ENCODE results near the gene NAT16.

DNA sequence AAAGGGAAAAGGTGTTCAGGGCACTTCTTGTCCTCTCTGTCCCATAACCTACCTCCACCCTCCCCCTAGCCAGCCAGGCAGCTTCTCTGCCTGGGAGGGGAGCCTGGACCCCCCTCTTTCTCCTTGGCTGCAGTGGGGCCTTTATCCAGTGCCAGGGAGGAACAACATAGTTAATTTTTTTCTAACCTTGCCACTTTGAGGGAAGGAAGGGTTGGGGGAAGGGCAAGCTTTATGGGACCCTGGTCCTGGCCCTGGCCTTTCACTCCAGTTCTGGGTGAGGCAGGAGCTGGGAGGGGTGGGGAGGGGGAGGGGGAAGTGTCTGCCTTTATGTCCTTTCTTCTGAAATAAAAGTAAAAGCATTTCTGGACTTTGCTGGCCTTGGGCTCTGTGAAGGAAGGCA is 19.2 kb downstream of the NAT16 start:
- TF ChIP-seq, protein P1, sequence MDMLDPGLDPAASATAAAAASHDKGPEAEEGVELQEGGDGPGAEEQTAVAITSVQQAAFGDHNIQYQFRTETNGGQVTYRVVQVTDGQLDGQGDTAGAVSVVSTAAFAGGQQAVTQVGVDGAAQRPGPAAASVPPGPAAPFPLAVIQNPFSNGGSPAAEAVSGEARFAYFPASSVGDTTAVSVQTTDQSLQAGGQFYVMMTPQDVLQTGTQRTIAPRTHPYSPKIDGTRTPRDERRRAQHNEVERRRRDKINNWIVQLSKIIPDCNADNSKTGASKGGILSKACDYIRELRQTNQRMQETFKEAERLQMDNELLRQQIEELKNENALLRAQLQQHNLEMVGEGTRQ (IDR thresholded peaks at IDR 0.05; ENCODE audit: borderline replicate concordance, low read depth, low read length) = no peak
- TF ChIP-seq RELA (IDR thresholded peaks at IDR 0.05; ENCODE audit: borderline replicate concordance, partially characterized antibody) (no peak), CHD4 (IDR thresholded peaks at IDR 0.05) (no peak)
- TF ChIP-seq, protein P2, sequence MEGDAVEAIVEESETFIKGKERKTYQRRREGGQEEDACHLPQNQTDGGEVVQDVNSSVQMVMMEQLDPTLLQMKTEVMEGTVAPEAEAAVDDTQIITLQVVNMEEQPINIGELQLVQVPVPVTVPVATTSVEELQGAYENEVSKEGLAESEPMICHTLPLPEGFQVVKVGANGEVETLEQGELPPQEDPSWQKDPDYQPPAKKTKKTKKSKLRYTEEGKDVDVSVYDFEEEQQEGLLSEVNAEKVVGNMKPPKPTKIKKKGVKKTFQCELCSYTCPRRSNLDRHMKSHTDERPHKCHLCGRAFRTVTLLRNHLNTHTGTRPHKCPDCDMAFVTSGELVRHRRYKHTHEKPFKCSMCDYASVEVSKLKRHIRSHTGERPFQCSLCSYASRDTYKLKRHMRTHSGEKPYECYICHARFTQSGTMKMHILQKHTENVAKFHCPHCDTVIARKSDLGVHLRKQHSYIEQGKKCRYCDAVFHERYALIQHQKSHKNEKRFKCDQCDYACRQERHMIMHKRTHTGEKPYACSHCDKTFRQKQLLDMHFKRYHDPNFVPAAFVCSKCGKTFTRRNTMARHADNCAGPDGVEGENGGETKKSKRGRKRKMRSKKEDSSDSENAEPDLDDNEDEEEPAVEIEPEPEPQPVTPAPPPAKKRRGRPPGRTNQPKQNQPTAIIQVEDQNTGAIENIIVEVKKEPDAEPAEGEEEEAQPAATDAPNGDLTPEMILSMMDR (IDR thresholded peaks at IDR 0.05 in 2 of 3, conservative IDR thresholded peaks at IDR 0.05 in 1 of 3; ENCODE audit: control insufficient read depth in 2 of 3, extremely low read depth in 1 of 3, insufficient read depth in 1 of 3, low read depth in 3 of 3, low read length in 3 of 3) = no peak

Measured in GM12878 (cell line).